GM10266 (cell line): Measurements from ENCODE around the gene HDAC7.

Source experiments
- DNase-seq: peaks from one replicate; pipeline ENCODE4 v3.0.0; 2012; ENCODE audit errors: extremely low spot score
- TF ChIP-seq, protein P1 (sequence below): IDR thresholded peaks from 2 replicates; pipeline ENCODE4 v1.5.1; 2012; ENCODE audit warnings: mild to moderate bottlenecking, low read depth; ENCODE audit not compliant: control insufficient read depth, insufficient read depth; ENCODE audit errors: missing control alignments

The HDAC7 gene

DNA sequence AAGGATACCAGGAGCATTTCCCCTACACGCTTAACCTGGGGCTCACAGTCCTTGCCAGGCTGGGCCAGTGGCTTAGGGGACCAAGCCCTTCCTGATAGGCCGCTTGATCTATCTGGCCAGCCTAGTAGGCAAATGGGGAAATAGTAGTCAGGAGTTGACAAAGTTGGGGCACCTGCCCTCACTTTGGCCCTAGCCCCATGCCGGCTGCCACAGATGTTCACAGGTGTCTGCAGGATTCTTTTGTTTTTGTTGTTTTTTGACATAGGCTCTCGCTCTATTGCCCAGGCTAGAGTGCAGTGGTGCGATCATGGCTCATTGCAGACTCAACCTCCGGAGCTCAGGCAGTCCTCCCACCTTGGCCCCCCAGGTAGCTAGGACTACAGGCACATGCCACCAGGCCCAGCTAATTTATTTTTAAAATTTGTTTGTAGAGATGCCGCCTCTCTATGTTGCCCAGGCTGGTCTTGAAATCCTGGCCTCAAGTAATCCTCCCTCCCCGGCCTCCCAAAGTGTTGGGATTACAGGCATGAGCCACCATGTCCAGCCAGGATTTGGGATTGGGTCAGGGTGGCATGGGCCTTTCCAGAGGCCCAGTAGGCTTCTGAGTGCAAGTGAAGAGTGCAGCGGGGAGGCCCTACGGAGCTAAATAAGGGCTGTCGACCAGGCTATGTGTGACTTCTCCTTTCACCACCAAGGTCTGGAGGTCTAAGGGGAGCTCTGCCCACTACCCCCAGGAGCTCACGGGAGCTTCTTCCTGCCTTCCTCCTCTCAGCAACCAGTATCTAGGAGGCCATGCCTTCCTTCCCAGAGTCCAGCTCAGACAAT, 15.5 kb upstream of the HDAC7 start:
- no peak for DNase-seq
- TF ChIP-seq, protein P1, sequence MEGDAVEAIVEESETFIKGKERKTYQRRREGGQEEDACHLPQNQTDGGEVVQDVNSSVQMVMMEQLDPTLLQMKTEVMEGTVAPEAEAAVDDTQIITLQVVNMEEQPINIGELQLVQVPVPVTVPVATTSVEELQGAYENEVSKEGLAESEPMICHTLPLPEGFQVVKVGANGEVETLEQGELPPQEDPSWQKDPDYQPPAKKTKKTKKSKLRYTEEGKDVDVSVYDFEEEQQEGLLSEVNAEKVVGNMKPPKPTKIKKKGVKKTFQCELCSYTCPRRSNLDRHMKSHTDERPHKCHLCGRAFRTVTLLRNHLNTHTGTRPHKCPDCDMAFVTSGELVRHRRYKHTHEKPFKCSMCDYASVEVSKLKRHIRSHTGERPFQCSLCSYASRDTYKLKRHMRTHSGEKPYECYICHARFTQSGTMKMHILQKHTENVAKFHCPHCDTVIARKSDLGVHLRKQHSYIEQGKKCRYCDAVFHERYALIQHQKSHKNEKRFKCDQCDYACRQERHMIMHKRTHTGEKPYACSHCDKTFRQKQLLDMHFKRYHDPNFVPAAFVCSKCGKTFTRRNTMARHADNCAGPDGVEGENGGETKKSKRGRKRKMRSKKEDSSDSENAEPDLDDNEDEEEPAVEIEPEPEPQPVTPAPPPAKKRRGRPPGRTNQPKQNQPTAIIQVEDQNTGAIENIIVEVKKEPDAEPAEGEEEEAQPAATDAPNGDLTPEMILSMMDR, result no peak

DNA sequence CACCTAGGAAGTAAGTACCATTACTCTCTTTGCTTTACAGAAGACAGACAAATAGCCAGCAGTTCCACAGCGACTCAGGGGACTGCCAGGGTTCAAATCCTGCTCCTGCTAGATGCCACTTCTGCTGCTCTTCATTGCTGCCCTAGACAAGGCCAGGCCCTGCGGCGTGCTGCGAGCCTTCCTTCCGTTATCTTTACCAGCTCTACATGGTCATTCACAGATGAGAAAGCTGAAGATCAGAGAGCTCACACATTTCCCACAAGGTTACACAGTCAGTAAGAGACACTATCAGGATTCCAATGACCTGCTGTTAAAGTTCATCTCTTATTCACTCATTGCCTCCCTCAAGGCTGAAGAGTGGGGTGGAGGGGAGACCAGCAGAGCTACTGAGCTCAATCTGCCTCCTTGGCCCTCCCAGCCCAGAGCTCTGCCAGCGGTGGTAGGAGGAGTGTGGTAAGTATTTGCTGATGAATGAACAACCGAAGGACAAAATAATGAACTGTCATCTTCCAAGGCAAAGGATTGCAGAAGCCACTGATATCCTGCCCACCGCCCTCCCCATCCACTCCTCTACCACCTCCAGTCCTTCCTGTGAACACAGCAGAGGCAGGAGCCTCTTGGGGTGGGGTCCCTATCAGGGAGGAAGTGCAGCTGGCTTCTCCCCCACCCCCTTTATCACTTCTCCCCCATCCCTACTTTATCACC, 14.6 kb upstream of the HDAC7 start:
- TF ChIP-seq, protein P1, result no peak
- no peak for DNase-seq

DNA sequence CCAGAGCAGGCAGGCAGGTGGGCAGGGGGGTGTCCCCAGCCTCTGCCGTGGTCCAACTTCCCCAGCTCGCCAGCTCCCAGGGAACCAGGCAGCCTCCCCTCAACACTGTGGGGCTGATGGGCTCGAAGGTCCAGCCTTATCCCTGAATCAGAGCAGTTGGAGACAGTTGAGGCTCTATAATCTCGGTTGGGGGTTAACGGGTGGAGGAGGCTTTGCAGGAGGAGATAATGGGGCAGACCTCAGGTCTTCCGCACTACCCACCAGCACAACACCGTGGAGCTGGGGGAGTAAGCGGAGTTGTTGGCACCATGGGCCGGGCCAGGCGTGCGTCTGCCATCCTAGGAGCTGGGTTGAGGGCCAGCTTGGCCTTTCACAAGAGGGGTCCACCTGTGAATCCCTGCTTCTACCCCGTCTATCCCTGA, 13.9 kb upstream of the HDAC7 start:
- no peak for DNase-seq
- TF ChIP-seq, protein P1, result no peak

DNA sequence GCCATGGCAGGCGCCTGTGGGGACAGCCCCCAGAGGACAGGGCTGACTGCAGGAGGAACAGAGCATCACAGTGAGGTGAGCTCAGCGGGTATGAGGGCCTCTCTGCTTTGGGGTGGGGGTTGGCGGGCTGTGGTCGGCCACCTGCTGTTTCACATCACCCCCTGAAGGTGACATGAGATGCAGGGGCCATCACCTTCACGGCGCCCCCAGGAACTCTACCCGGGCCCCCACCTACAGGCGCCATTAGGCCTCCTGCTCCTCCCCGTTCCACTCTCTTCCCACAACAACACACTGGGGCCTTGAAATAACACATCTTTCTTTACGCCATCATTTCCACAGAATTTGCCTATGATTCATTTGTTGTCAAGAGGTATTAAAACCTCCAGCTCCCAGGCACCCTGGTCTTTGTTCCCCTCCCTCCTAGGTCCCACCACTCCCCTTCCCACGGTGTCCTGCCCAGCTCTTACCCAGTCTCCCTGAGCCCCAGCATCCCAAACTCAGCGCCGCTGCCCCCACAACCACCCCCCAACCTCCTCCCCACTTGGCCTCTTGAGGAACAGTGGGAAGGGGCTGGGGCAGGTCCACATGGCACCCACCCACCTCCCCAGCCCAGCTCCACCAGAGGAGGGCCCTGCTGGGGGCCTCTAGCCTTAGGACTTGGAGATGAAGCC, 12.7 kb upstream of the HDAC7 start:
- TF ChIP-seq, protein P1, result no peak
- peak; percentile 82 for DNase-seq

DNA sequence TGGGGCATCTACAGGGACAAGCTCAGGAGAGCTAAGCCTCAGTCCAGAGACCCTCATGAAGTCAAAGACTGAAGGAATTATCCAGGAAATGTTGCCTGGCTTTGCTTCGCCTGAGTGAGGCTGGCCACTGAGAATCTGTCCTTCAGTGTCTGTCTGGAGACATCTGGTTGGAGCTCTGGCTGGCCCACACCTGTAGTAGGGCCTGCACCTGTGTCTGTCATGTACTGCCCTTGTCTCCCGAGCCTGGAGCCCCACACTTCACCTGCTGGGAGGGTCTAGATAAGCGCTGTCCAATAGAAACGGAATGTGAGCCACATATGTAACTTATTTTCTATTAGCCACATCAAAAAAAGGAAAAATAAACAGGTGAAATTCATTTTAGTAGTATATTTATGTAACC, 9.9 kb upstream of the HDAC7 start:
- TF ChIP-seq, protein P1, result no peak
- no peak for DNase-seq

DNA sequence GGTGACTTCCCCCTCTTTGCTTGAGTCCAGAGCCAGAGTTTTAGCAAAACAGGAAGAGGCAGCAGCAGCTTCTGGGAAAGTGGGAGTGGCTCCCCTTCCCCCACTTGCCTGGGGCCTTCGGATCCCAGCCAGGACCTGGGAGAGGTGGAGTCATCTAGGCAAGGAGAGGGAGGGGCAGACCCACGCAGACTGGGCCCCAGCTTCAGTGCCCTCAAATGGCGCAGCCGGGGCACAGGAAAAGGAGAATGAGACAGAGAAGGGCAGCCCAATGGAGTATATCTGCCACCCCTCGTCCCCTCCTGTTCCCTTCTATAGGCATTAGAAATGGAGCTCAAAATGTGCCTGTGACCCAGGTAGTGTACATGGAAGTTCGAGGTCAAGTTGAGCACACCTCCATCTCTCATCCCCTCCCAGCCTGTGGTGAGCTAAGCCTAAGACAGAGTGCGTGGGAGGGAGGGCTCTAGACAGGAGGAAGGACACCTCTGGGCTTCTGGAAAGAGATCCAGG, 9.3 kb upstream of the HDAC7 start:
- TF ChIP-seq, protein P1, result no peak
- DNase-seq, result no peak
